H1 (cell line): ENCODE data around the gene SLC16A9. TPM values are rescaled to one million over a fixed set of nuclear protein-coding genes. Genes with fewer than 3 reads are reported as not detected.
A peak's percentile ranks its signal among the peaks of the same experiment; 100 is the strongest.

Source experiments
- CHD7 ChIP-seq: fragments of 300-600 bp; sonication (generic); IDR thresholded peaks from 2 replicates; pipeline ENCODE4 v1.7.1; 2012; ENCODE audit warnings: low read length, moderate library complexity, mild to moderate bottlenecking, inconsistent platforms; ENCODE audit not compliant: insufficient replicate concordance
- polyA plus RNA-seq, 7 experiments: library from polyadenylated mRNA; depleted of rRNA in 3 of 7; stranded (reverse) in 5 of 7; unstranded in 2 of 7; fragments of >200 nt in 5 of 7; fragments of 200-250 nt in 2 of 7; gene quantifications; 1 replicate in 5 of 7; 2 replicates in 1 of 7; 4 replicates in 1 of 7; pipeline versions ENCODE4 v1.2.1 to v1.2.3, GENCODE V29; 2011 to 2013; ENCODE audit warnings: missing spikeins in 2 of 7, mixed read lengths in 2 of 7
- total RNA-seq: library from RNA; stranded (reverse); fragmentation: NEBNext Ultra II Directional; extraction: Animal tissue kit (Norgen Biotek cat#: 25700); gene quantifications from 2 replicates; pipeline ENCODE4 v1.2.1, GENCODE V29; 2021

The SLC16A9 gene
- total and polyA plus RNA-seq, 2 of the 8 experiments (the other 6 are each of a cell fraction or from before 2014, with no cell fraction given), result 11.2 to 20.5 TPM

DNA sequence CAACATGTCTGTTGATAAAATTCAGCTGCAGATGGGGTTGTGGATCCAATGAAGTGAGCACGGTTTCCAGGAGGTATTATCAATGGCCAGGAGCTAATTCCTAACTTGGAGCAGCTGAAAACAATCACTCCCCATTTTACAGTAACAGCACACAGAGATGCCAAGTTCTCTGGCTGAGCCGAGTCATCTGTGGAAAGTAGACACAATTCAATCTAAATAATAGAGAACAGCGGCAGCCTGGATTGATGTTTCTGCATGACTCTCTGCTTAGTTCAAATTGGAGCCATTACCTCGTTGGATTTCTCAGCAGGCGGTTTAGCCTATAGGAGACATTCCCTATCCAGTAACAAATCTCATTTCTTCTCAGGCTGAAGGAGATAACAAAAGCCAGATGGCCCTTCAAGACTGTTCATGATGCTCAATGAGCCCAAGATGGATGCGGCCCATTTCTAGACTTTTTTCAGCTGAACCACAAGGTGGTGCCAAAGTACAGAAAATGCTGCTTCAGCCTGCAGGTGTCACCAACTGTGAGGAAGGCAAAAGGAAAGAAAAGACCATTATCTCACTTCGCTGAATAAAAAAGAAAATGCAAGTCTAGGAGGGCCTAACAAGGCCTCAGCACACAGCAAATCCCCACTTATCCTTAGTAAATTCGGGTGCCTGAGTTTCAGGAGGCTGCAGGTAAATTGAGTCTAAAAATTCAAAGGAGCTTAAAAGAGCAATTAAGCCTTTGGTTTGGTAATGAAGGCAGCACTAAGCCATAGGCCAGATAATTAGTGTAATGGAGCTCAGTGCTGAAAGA is 83.7 kb downstream of the SLC16A9 start (continued):
- peak; percentile 52 for TF ChIP-seq CHD7
